ENCODE measurements around the gene AGAP6.
"Not testable (repeated sequence)": the region's sequence is repeated elsewhere in the genome, so short reads cannot be mapped to it uniquely, and the experiment has no call there.

Gene AGAP6

GRCh38 chr10:50055494-50056292, 67.5 kb downstream of the AGAP6 start:
- H3K36me3 ChIP-seq (ENCODE audit: control insufficient read depth in 2 of 2, insufficient read depth in 2 of 2, low read length in 2 of 2); H3K9ac ChIP-seq (ENCODE audit: low read depth in 1 of 2, low read length in 2 of 2): not testable (repeated sequence)

GRCh38 chr10:50056654-50057053, 68.4 kb downstream of the AGAP6 start:
- not testable (repeated sequence) for H3K9me3 ChIP-seq (ENCODE audit: control insufficient read depth in 2 of 2, low read length in 2 of 2); H3K27me3 ChIP-seq (ENCODE audit: control insufficient read depth in 2 of 2, insufficient read depth in 2 of 2, low read length in 2 of 2); H3K27ac ChIP-seq (ENCODE audit: low read depth in 2 of 2, low read length in 2 of 2); H3K36me3 ChIP-seq (ENCODE audit: control insufficient read depth in 2 of 2, insufficient read depth in 2 of 2, low read length in 2 of 2); H3K9ac ChIP-seq (ENCODE audit: low read depth in 1 of 2, low read length in 2 of 2); H3K4me3 ChIP-seq (ENCODE audit: low read length in 2 of 2)
- H3K4me1 ChIP-seq (ENCODE audit: control insufficient read depth in 2 of 2, insufficient read depth in 2 of 2, low read length in 2 of 2) = peaks cover 4 to 11% of the 10 kb centered on the region in 2 donors

More at GRCh38 chr10:50055494-50056292, 67.5 kb downstream of the AGAP6 start:
- H3K4me1 ChIP-seq (ENCODE audit: control insufficient read depth in 2 of 2, insufficient read depth in 2 of 2, low read length in 2 of 2) = peaks cover 4 to 11% of the 10 kb centered on the region in 2 donors
- H3K4me3 ChIP-seq (ENCODE audit: low read length in 2 of 2); H3K27me3 ChIP-seq (ENCODE audit: control insufficient read depth in 2 of 2, insufficient read depth in 2 of 2, low read length in 2 of 2); H3K9me3 ChIP-seq (ENCODE audit: control insufficient read depth in 2 of 2, low read length in 2 of 2); H3K27ac ChIP-seq (ENCODE audit: low read depth in 2 of 2, low read length in 2 of 2): not testable (repeated sequence)

GRCh38 chr10:50058727-50059126, 70.5 kb downstream of the AGAP6 start:
- not testable (repeated sequence) for H3K9ac ChIP-seq (ENCODE audit: low read depth in 1 of 2, low read length in 2 of 2); H3K9me3 ChIP-seq (ENCODE audit: control insufficient read depth in 2 of 2, low read length in 2 of 2); H3K27me3 ChIP-seq (ENCODE audit: control insufficient read depth in 2 of 2, insufficient read depth in 2 of 2, low read length in 2 of 2); H3K4me3 ChIP-seq (ENCODE audit: low read length in 2 of 2); H3K36me3 ChIP-seq (ENCODE audit: control insufficient read depth in 2 of 2, insufficient read depth in 2 of 2, low read length in 2 of 2); H3K27ac ChIP-seq (ENCODE audit: low read depth in 2 of 2, low read length in 2 of 2)
- peaks cover 4 to 11% of the 10 kb centered on the region in 2 donors for H3K4me1 ChIP-seq (ENCODE audit: control insufficient read depth in 2 of 2, insufficient read depth in 2 of 2, low read length in 2 of 2)

- not testable (repeated sequence) for H3K9me3 ChIP-seq (ENCODE audit: control insufficient read depth in 2 of 2, low read length in 2 of 2); H3K4me3 ChIP-seq (ENCODE audit: low read length in 2 of 2); H3K36me3 ChIP-seq (ENCODE audit: control insufficient read depth in 2 of 2, insufficient read depth in 2 of 2, low read length in 2 of 2); H3K27me3 ChIP-seq (ENCODE audit: control insufficient read depth in 2 of 2, insufficient read depth in 2 of 2, low read length in 2 of 2); H3K27ac ChIP-seq (ENCODE audit: low read depth in 2 of 2, low read length in 2 of 2); H3K9ac ChIP-seq (ENCODE audit: low read depth in 1 of 2, low read length in 2 of 2)
- H3K4me1 ChIP-seq (ENCODE audit: control insufficient read depth in 2 of 2, insufficient read depth in 2 of 2, low read length in 2 of 2) = peaks cover 4 to 11% of the 10 kb centered on the region in 2 donors
Observed at GRCh38 chr10:50059946-50060345, 71.7 kb downstream of the AGAP6 start.

Data from mucosa of rectum (tissue), 2 donors.